Caco-2 (cell line): Measurements from ENCODE around the gene CACNA1C. TPM values are rescaled to one million over a fixed set of nuclear protein-coding genes. Genes with fewer than 3 reads are reported as not detected.

Experiments
- BruUV-seq: library from RNA; stranded (reverse); fragments of 400-500 nt; replicated peaks from 2 replicates; lab custom pipeline; 2021; lab: Mats Ljungman, UMichigan
- CTCF ChIA-PET: fragments of 300-600 bp; sonication (Branson Sonifier 250); formaldehyde crosslinking; loops from one replicate; lab custom pipeline; 2022; ENCODE audit warnings: antibody characterized with exemption; lab: Charles Lee
- POLR2A ChIA-PET: fragments of 300-600 bp; sonication (Branson Sonifier 250); formaldehyde crosslinking; loops from one replicate; lab custom pipeline; 2022; ENCODE audit warnings: antibody characterized with exemption; lab: Charles Lee
- DNase-seq, 2 experiments: peaks; one replicate each; pipeline versions ENCODE4 v3.0.0 to v3.0.0-alpha.2; 2020 to 2022
- H3K27me3 ChIP-seq: replicated peaks from 2 replicates; pipeline ENCODE4 v1.6.0; 2011; ENCODE audit warnings: low read length; ENCODE audit not compliant: control insufficient read depth, insufficient read depth
- H3K36me3 ChIP-seq: 2 replicates; pipeline ENCODE4 v1.5.1; 2011; ENCODE audit warnings: low read length; ENCODE audit not compliant: control insufficient read depth, insufficient read depth
- H3K4me1 ChIP-seq: fragments of 250-450 bp; sonication (Bioruptor Pico); 2 replicates; pipeline ENCODE4 v1.5.1; 2020; ENCODE audit warnings: mild to moderate bottlenecking
- H3K4me3 ChIP-seq: 2 replicates; pipeline ENCODE4 v1.5.1; 2011; ENCODE audit warnings: low read depth, mild to moderate bottlenecking, control low read depth, low read length
- H3K9me3 ChIP-seq: fragments of 250-450 bp; sonication (Bioruptor Pico); 2 replicates; pipeline ENCODE4 v1.5.1; 2020; ENCODE audit warnings: mild to moderate bottlenecking, moderate library complexity
- H3K27ac Mint-ChIP-seq: one replicate; pipeline ENCODE4 v1.8.0; 2022; ENCODE audit warnings: mixed read lengths; ENCODE audit not compliant: unreplicated experiment
- H3K27me3 Mint-ChIP-seq: one replicate; pipeline ENCODE4 v1.8.0; 2022; ENCODE audit warnings: mixed read lengths; ENCODE audit not compliant: insufficient read depth, unreplicated experiment
- H3K36me3 Mint-ChIP-seq: one replicate; pipeline ENCODE4 v1.8.0; 2022; ENCODE audit warnings: mild to moderate bottlenecking, mixed read lengths; ENCODE audit not compliant: insufficient read depth, unreplicated experiment
- H3K4me1 Mint-ChIP-seq: one replicate; pipeline ENCODE4 v1.8.0; 2022; ENCODE audit warnings: low read depth, mixed read lengths; ENCODE audit not compliant: unreplicated experiment
- H3K4me3 Mint-ChIP-seq: one replicate; pipeline ENCODE4 v1.8.0; 2022; ENCODE audit warnings: mild to moderate bottlenecking, moderate library complexity, mixed read lengths; ENCODE audit not compliant: unreplicated experiment
- H3K9me3 Mint-ChIP-seq: one replicate; pipeline ENCODE4 v1.8.0; 2022; ENCODE audit warnings: mixed read lengths; ENCODE audit not compliant: unreplicated experiment
- CTCF ChIP-seq, 2 experiments: fragments of 200-600 bp in 1 of 2; IDR thresholded peaks; 1 replicate in 1 of 2; 2 replicates in 1 of 2; pipeline versions ENCODE4 v1.5.1 to v1.8.0; 2011 to 2022; ENCODE audit warnings: antibody characterized with exemption in 1 of 2, control low read depth in 1 of 2, inconsistent platforms in 1 of 2, low read depth in 1 of 2, low read length in 1 of 2, mild to moderate bottlenecking in 1 of 2, moderate library complexity in 1 of 2; ENCODE audit not compliant: insufficient read depth in 1 of 2, severe bottlenecking in 1 of 2, unreplicated experiment in 1 of 2
- intact Hi-C: fragments of 100-400 bp; cut with micrococcal nuclease; formaldehyde crosslinking; loops from one replicate; pipeline ENCODE4 v1.10.0; 2022; ENCODE audit not compliant: unreplicated experiment
- total RNA-seq: library from RNA; stranded (reverse); gene quantifications from 2 replicates; pipeline ENCODE4 v1.2.3, GENCODE V29; 2022

CACNA1C gene
- total RNA-seq, 1 experiment from 2014 or later = not detected

- Histone ChIP-seq H3K4me1 (no peaks in the 10 kb centered on the region), H3K9me3 (no peaks in the 10 kb centered on the region), H3K4me3 (no peak overlapping the region), H3K36me3 (no peaks in the 10 kb centered on the region), H3K27me3 (peaks cover 9% of the 10 kb centered on the region)
- POLR2A ChIA-PET = no interaction called here
- no TSS peak for BruUV-seq
- CTCF ChIA-PET = interaction anchor here (0.8 kb wide), 1 partner anchor 16 kb away, joined by 3 read pairs; no protein-coding TSS in a partner anchor
- DNase-seq = no peak
- Mint-ChIP-seq H3K4me1 (no peaks in the 10 kb centered on the region), H3K9me3 (no peaks in the 10 kb centered on the region), H3K27ac (no peak overlapping the region), H3K36me3 (no peaks in the 10 kb centered on the region), H3K4me3 (no peak overlapping the region), H3K27me3 (peaks cover 59% of the 10 kb centered on the region)
- intact Hi-C loops = no loop called here
- no peak for TF ChIP-seq CTCF (IDR thresholded peaks at IDR 0.05; ENCODE audit: insufficient read depth in 1 of 2, low read depth in 1 of 2, low read length in 1 of 2, severe bottlenecking in 1 of 2, unreplicated experiment in 1 of 2)
Measured at GRCh38 chr12:2623472-2623871, 570.7 kb downstream of the CACNA1C start.

- POLR2A ChIA-PET = no interaction called here
- BruUV-seq = no TSS peak
- H3K27me3 Mint-ChIP-seq = peaks cover 56% of the 10 kb centered on the region
- Histone ChIP-seq H3K27me3 (peaks cover 6% of the 10 kb centered on the region), H3K9me3 (no peaks in the 10 kb centered on the region), H3K4me1 (no peaks in the 10 kb centered on the region), H3K36me3 (no peaks in the 10 kb centered on the region), H3K4me3 (no peak overlapping the region)
- H3K9me3 Mint-ChIP-seq = no peaks in the 10 kb centered on the region
- H3K36me3 Mint-ChIP-seq = no peaks in the 10 kb centered on the region
- H3K4me3 Mint-ChIP-seq = no peak overlapping the region
- peak; percentile 57 to 58 for DNase-seq
- H3K4me1 Mint-ChIP-seq = no peaks in the 10 kb centered on the region
- TF ChIP-seq CTCF (IDR thresholded peaks at IDR 0.05; ENCODE audit: insufficient read depth in 1 of 2, low read depth in 1 of 2, low read length in 1 of 2, severe bottlenecking in 1 of 2, unreplicated experiment in 1 of 2) = peak in 1 of 2 experiments; percentile 46
- intact Hi-C loops = no loop called here
- H3K27ac Mint-ChIP-seq = no peak overlapping the region
- CTCF ChIA-PET = interaction anchor here (1.3 kb wide), 1 partner anchor 28 kb away, joined by 3 read pairs; no protein-coding TSS in a partner anchor
Measured at GRCh38 chr12:2624543-2625288, 571.9 kb downstream of the CACNA1C start.

GRCh38 chr12:2625289-2625612 is 572.5 kb downstream of the CACNA1C start:
- H3K4me1 ChIP-seq = no peaks in the 10 kb centered on the region
- no peak for TF ChIP-seq CTCF (IDR thresholded peaks at IDR 0.05; ENCODE audit: insufficient read depth in 1 of 2, low read depth in 1 of 2, low read length in 1 of 2, severe bottlenecking in 1 of 2, unreplicated experiment in 1 of 2)
- DNase-seq = no peak
- H3K4me3 Mint-ChIP-seq = no peak overlapping the region
- H3K27me3 ChIP-seq = peaks cover 6% of the 10 kb centered on the region
- H3K36me3 Mint-ChIP-seq = no peaks in the 10 kb centered on the region
- POLR2A ChIA-PET = no interaction called here
- H3K4me1 Mint-ChIP-seq = no peaks in the 10 kb centered on the region
- H3K9me3 Mint-ChIP-seq = no peaks in the 10 kb centered on the region
- no peaks in the 10 kb centered on the region for H3K9me3 ChIP-seq
- intact Hi-C loops = no loop called here
- no peak overlapping the region for H3K4me3 ChIP-seq
- H3K27ac Mint-ChIP-seq = no peak overlapping the region
- CTCF ChIA-PET = interaction anchor here (1.3 kb wide), 1 partner anchor 27 kb away, joined by 3 read pairs; no protein-coding TSS in a partner anchor
- H3K27me3 Mint-ChIP-seq = peaks cover 58% of the 10 kb centered on the region
- H3K36me3 ChIP-seq = no peaks in the 10 kb centered on the region
- no TSS peak for BruUV-seq
